ENCODE results near the gene BCAR1.

DNA sequence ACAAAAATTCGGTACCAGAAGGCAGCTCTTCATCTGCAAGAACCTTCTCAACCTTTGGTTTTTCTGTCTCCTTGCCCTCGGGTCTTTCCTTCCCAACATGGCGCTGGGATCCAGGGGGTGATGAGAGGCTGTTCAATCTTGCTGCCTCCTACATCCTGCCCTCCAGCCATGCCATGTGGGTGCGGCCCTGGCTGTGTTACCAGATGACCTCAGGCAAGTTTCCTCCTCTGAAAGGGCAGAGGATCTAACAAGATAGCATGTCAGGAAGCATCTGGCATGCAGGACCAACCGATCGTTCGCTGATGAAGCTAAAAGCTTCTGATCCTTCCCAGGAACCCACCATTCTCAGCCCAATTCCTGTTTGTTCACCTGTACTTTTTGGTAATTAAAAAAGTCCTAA, 36.8 kb upstream of the BCAR1 start:
- TF ChIP-seq, protein P1, sequence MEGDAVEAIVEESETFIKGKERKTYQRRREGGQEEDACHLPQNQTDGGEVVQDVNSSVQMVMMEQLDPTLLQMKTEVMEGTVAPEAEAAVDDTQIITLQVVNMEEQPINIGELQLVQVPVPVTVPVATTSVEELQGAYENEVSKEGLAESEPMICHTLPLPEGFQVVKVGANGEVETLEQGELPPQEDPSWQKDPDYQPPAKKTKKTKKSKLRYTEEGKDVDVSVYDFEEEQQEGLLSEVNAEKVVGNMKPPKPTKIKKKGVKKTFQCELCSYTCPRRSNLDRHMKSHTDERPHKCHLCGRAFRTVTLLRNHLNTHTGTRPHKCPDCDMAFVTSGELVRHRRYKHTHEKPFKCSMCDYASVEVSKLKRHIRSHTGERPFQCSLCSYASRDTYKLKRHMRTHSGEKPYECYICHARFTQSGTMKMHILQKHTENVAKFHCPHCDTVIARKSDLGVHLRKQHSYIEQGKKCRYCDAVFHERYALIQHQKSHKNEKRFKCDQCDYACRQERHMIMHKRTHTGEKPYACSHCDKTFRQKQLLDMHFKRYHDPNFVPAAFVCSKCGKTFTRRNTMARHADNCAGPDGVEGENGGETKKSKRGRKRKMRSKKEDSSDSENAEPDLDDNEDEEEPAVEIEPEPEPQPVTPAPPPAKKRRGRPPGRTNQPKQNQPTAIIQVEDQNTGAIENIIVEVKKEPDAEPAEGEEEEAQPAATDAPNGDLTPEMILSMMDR (IDR thresholded peaks at IDR 0.05), result no peak
- TF ChIP-seq POLR2A (IDR thresholded peaks at IDR 0.05), result no peak
- no peak for TF ChIP-seq EP300 (IDR thresholded peaks at IDR 0.05)
